DND-41 (cell line): Measurements from ENCODE around the gene MCUB.
A peak's percentile ranks its signal among the peaks of the same experiment; 100 is the strongest.

Experiments used
- ATAC-seq: fragments of 200-7000 bp; cut with Tn5 transposase; 3 replicates; pipeline ENCODE4 v1.9.1; 2021; ENCODE audit warnings: low read depth; ENCODE audit not compliant: insufficient read depth
- DNase-seq: peaks from one replicate; pipeline ENCODE4 v3.0.0-alpha.2; 2020
- H2AFZ ChIP-seq: 2 replicates; pipeline ENCODE4 v1.6.0; 2012; ENCODE audit warnings: low read depth, low read length
- H3K27ac ChIP-seq: 2 replicates; pipeline ENCODE4 v1.5.1; 2012; ENCODE audit warnings: low read length, inconsistent platforms
- H3K27me3 ChIP-seq: fragments of 200-600 bp; sonication (generic); 2 replicates; pipeline ENCODE4 v1.6.0; 2012; ENCODE audit warnings: low read length, mild to moderate bottlenecking, inconsistent platforms; ENCODE audit not compliant: insufficient read depth, poor library complexity
- H3K36me3 ChIP-seq: 2 replicates; pipeline ENCODE4 v1.5.1; 2012; ENCODE audit warnings: low read length, inconsistent platforms; ENCODE audit not compliant: insufficient read depth
- H3K4me1 ChIP-seq: 2 replicates; pipeline ENCODE4 v1.5.1; 2012; ENCODE audit warnings: mild to moderate bottlenecking, low read length; ENCODE audit not compliant: insufficient read depth
- H3K4me2 ChIP-seq: 2 replicates; pipeline ENCODE4 v1.6.0; 2012; ENCODE audit warnings: mild to moderate bottlenecking, moderate library complexity, low read length, inconsistent platforms; ENCODE audit not compliant: insufficient read depth
- H3K4me3 ChIP-seq, 2 experiments: fragments of 200-600 bp in 1 of 2; shearing (Covaris generic) in 1 of 2; 2 replicates each; pipeline ENCODE4 v1.5.1; 2012 to 2016; ENCODE audit warnings: inconsistent platforms in 2 of 2, low read length in 2 of 2, mild to moderate bottlenecking in 2 of 2, low read depth in 1 of 2, moderate library complexity in 1 of 2
- H3K79me2 ChIP-seq: 2 replicates; pipeline ENCODE4 v1.6.0; 2012; ENCODE audit warnings: low read length, inconsistent platforms; ENCODE audit not compliant: insufficient read depth
- H3K9ac ChIP-seq: 2 replicates; pipeline ENCODE4 v1.6.0; 2012; ENCODE audit warnings: low read depth, mild to moderate bottlenecking, inconsistent platforms, low read length, moderate library complexity
- H3K9me3 ChIP-seq: 2 replicates; pipeline ENCODE4 v1.5.1; 2012; ENCODE audit warnings: low read length, moderate library complexity, mild to moderate bottlenecking, inconsistent platforms; ENCODE audit not compliant: insufficient read depth, severe bottlenecking
- H4K20me1 ChIP-seq: 2 replicates; pipeline ENCODE4 v1.6.0; 2012; ENCODE audit warnings: low read length; ENCODE audit not compliant: insufficient read depth
- EZH2 ChIP-seq: IDR thresholded peaks from 3 replicates; pipeline ENCODE4 v1.6.1; 2012; ENCODE audit warnings: borderline replicate concordance, low read depth, mild to moderate bottlenecking, moderate library complexity, low read length, inconsistent platforms; ENCODE audit not compliant: severe bottlenecking
- TF ChIP-seq, protein P1 (sequence below): IDR thresholded peaks from 2 replicates; pipeline ENCODE4 v1.5.1; 2012; ENCODE audit warnings: borderline replicate concordance, low read length, moderate library complexity, mild to moderate bottlenecking; ENCODE audit not compliant: poor library complexity, severe bottlenecking; ENCODE audit errors: extremely low read depth

The MCUB gene

DNA sequence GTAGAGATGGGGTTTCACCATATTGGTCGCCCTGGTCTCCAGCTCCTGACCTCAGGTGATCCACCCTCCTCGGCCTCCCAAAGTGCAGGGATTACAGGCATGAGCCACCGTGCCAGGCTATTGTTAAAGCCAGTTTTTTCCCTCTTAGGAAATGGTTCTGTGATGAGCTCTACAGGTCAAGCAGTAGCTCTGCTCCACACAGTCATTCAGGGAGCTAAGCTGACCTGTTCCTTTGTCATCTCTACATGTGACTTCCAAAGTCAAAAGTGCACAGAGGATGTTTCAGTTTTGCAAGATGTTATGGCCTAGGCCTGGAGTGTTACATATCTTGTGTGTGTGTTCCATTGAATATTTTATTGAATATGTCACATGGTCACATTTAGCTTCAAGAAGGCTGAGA lies 11.4 kb downstream of the MCUB start:
- Histone ChIP-seq H2AFZ (no peak overlapping the region), H3K27me3 (no peaks in the 10 kb centered on the region), H3K4me2 (no peak overlapping the region), H3K79me2 (peaks cover 85% of the 10 kb centered on the region), H3K9me3 (no peaks in the 10 kb centered on the region), H3K4me1 (peaks cover 8% of the 10 kb centered on the region; the same call in 1 of the 2 replicates), H4K20me1 (peaks cover 42% of the 10 kb centered on the region; the same call in 1 of the 2 replicates), H3K9ac (no peak overlapping the region), H3K27ac (no peak overlapping the region), H3K36me3 (no peaks in the 10 kb centered on the region), H3K4me3 (no peak overlapping the region)
- ATAC-seq (no peak), DNase-seq (no peak)
- TF ChIP-seq, protein P1, sequence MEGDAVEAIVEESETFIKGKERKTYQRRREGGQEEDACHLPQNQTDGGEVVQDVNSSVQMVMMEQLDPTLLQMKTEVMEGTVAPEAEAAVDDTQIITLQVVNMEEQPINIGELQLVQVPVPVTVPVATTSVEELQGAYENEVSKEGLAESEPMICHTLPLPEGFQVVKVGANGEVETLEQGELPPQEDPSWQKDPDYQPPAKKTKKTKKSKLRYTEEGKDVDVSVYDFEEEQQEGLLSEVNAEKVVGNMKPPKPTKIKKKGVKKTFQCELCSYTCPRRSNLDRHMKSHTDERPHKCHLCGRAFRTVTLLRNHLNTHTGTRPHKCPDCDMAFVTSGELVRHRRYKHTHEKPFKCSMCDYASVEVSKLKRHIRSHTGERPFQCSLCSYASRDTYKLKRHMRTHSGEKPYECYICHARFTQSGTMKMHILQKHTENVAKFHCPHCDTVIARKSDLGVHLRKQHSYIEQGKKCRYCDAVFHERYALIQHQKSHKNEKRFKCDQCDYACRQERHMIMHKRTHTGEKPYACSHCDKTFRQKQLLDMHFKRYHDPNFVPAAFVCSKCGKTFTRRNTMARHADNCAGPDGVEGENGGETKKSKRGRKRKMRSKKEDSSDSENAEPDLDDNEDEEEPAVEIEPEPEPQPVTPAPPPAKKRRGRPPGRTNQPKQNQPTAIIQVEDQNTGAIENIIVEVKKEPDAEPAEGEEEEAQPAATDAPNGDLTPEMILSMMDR, result no peak
- TF ChIP-seq EZH2, result no peak

DNA sequence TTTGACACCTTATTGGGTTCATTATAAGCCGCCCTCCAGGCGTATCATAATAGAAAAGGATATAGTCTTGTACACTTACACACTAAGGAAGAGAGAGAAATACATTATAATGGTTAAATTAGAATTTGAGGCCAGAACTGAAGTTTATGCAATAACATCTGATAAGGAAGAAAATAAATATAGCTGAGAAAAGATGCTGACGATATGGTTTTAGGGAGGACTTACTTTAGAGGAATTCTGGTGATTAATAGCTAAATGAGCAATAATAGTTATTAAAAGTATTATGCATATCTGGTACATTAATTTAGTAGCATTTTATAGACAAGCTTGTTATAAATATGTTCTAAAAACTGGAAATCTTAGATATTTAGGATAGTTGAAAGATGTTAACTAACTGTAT lies 12.1 kb downstream of the MCUB start:
- Histone ChIP-seq H3K4me3 (no peak overlapping the region), H3K9me3 (no peaks in the 10 kb centered on the region), H3K79me2 (peaks cover 85% of the 10 kb centered on the region)

DNA sequence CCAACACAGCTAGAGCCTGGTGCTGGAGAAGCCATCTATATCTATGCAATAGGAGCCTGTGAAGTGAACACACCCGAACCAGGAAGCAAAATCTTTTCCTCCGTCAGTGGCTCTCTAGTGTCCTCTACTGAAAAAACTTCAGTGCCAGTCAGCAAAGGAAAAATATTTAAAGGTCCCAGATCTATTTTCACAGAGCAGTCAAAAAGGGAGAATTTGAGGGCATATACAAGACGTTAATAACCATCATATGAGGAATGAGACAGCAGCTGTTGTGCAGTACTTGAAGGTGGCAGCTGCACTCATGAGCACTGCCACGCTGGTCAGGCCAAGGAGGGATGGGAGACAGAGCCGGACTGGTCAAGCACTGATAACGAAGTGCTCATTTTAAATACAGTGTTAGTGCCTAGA lies 14.4 kb downstream of the MCUB start:
- Histone ChIP-seq H3K4me1 (peaks cover 8% of the 10 kb centered on the region; the same call in 1 of the 2 replicates), H3K4me2 (no peak overlapping the region), H3K4me3 (no peak overlapping the region), H3K27ac (no peak overlapping the region), H3K27me3 (no peaks in the 10 kb centered on the region), H3K9ac (no peak overlapping the region), H3K36me3 (peaks cover 3% of the 10 kb centered on the region; the same call in 1 of the 2 replicates), H3K79me2 (peaks cover 89% of the 10 kb centered on the region), H4K20me1 (peaks cover 42% of the 10 kb centered on the region; the same call in 1 of the 2 replicates), H3K9me3 (no peaks in the 10 kb centered on the region), H2AFZ (no peak overlapping the region)
- no peak for TF ChIP-seq EZH2
- TF ChIP-seq, protein P1, result peak; percentile 28
- DNase-seq (no peak), ATAC-seq (peak; percentile 41; the same call in 2 of the 3 replicates)

More for the DNA sequence above, 12.1 kb downstream of the MCUB start:
- H3K4me1 ChIP-seq, result peaks cover 8% of the 10 kb centered on the region; the same call in 1 of the 2 replicates
- H2AFZ ChIP-seq, result no peak overlapping the region
- DNase-seq, result no peak
- TF ChIP-seq EZH2, result no peak
- TF ChIP-seq, protein P1, result no peak
- no peaks in the 10 kb centered on the region for H3K27me3 ChIP-seq
- no peaks in the 10 kb centered on the region for H3K36me3 ChIP-seq
- H4K20me1 ChIP-seq, result peaks cover 42% of the 10 kb centered on the region; the same call in 1 of the 2 replicates
- H3K27ac ChIP-seq, result no peak overlapping the region
- H3K4me2 ChIP-seq, result no peak overlapping the region
- no peak for ATAC-seq
- no peak overlapping the region for H3K9ac ChIP-seq
